ENCODE measurements around the gene DLGAP1.

- TF ChIP-seq POLR2AphosphoS5 (IDR thresholded peaks at IDR 0.05) (no peak), EP300 (conservative IDR thresholded peaks at IDR 0.05; ENCODE audit: poor library complexity, severe bottlenecking) (no peak), TAF1 (IDR thresholded peaks at IDR 0.05; ENCODE audit: low read depth) (no peak)
These were observed 737.6 kb downstream of the DLGAP1 start for GRCh38 chr18:3717376-3718025.

All from neural cell (in vitro differentiated cells).